GM23338 (cell line): Measurements from ENCODE around the gene PHF1.

ENCODE experiments used
- CREB1 ChIP-seq: fragments of 250-450 bp; sonication (Bioruptor Pico); IDR thresholded peaks from 2 replicates; pipeline ENCODE4 v1.5.0; 2020; ENCODE audit warnings: low read depth, mild to moderate bottlenecking, moderate library complexity
- CTCF ChIP-seq, 2 experiments: fragments of 200-600 bp in 1 of 2; sonication (generic) in 1 of 2; conservative IDR thresholded peaks; 2 replicates each; pipeline versions ENCODE4 v1.5.1 to v1.6.1; 2016 to 2017; ENCODE audit warnings: antibody characterized with exemption in 2 of 2, low read depth in 2 of 2, mild to moderate bottlenecking in 2 of 2, moderate library complexity in 1 of 2
- EZH2 ChIP-seq: fragments of 200-600 bp; sonication (generic); IDR thresholded peaks from one replicate; pipeline ENCODE4 v1.8.0; 2017; ENCODE audit warnings: antibody characterized with exemption, mild to moderate bottlenecking, low read depth; ENCODE audit not compliant: unreplicated experiment
- EZH2phosphoT487 ChIP-seq: fragments of 200-600 bp; sonication (generic); IDR thresholded peaks from one replicate; pipeline ENCODE4 v1.8.1; 2018; ENCODE audit warnings: antibody characterized with exemption; ENCODE audit not compliant: unreplicated experiment
- JUNB ChIP-seq: IDR thresholded peaks from one replicate; pipeline ENCODE4 v1.6.1; 2016; ENCODE audit warnings: antibody characterized with exemption; ENCODE audit not compliant: unreplicated experiment
- NANOG ChIP-seq: IDR thresholded peaks from 2 replicates; pipeline ENCODE4 v1.6.1; 2016; ENCODE audit warnings: antibody characterized with exemption, borderline replicate concordance
- POLR2AphosphoS5 ChIP-seq: IDR thresholded peaks from 2 replicates; pipeline ENCODE4 v1.6.1; 2016; ENCODE audit warnings: antibody characterized with exemption, low read depth
- REST ChIP-seq: IDR thresholded peaks from one replicate; pipeline ENCODE4 v1.6.1; 2018; ENCODE audit warnings: antibody characterized with exemption; ENCODE audit not compliant: unreplicated experiment
- STAT1 ChIP-seq: IDR thresholded peaks from one replicate; pipeline ENCODE4 v1.6.1; 2016; ENCODE audit warnings: antibody characterized with exemption; ENCODE audit not compliant: unreplicated experiment
- ZNF114 ChIP-seq: fragments of 250-450 bp; sonication (Bioruptor Pico); IDR thresholded peaks from 2 replicates; pipeline ENCODE4 v1.5.0; 2020; ENCODE audit warnings: mild to moderate bottlenecking, moderate library complexity
- ZNF331 ChIP-seq: fragments of 250-450 bp; sonication (Bioruptor Pico); IDR thresholded peaks from 2 replicates; pipeline ENCODE4 v1.5.0; 2020; ENCODE audit warnings: low read depth, mild to moderate bottlenecking, moderate library complexity
- ZNF462 ChIP-seq: fragments of 250-450 bp; sonication (Bioruptor Pico); IDR thresholded peaks from 2 replicates; pipeline ENCODE4 v1.5.0; 2020; ENCODE audit warnings: mild to moderate bottlenecking, moderate library complexity
- TF ChIP-seq, protein P1 (sequence below): IDR thresholded peaks from 2 replicates; pipeline ENCODE4 v1.6.1; 2016; ENCODE audit warnings: antibody characterized with exemption

DNA sequence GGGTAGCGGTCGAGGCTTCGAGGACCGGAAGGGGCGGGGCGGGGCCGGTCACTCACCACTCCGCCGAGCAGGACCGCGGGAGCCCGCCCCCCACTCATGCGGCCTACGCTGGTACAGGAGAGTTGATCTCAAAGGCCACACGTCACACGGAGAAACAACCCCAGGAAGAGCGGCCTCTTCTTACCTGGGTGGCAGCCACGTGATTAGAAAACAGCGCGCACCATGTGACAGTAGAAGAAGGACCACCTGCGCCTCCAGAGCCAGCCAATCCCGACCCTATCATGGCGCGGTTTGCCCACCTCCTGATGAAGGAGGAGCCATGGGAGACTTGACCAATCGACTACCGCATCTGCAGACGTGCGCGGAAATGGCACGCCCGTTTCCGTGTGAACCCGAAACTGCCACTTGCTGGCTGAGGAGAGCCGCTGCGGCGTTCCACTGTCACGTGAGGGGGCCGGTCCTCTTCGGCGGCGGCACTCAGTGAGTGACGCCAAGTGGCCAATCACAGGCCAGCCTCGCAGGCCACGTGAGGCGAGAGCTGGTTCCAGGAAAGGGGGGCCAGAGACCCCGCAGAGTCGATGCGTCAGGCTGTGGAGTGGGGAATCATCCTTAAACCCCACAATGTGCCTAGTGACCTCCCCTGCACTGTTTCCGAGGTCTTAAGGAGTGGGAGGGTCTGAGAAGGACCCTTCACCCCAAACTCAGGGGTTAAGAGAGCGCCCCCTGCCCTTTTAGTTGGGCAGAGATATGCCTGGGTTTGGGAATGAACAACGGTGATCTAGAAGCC lies 7.3 kb downstream of the PHF1 start, which contains the start of gene CUTA:
- TF ChIP-seq POLR2AphosphoS5: peak; percentile 85
- 0 out of 2 replicates have a peak, but pooled peaks have one; percentile 13 for TF ChIP-seq NANOG
- TF ChIP-seq CTCF (conservative IDR thresholded peaks at IDR 0.05; ENCODE audit: low read depth in 2 of 2): peak; percentile 53 to 66
- TF ChIP-seq EZH2: no peak
- TF ChIP-seq, protein P1, sequence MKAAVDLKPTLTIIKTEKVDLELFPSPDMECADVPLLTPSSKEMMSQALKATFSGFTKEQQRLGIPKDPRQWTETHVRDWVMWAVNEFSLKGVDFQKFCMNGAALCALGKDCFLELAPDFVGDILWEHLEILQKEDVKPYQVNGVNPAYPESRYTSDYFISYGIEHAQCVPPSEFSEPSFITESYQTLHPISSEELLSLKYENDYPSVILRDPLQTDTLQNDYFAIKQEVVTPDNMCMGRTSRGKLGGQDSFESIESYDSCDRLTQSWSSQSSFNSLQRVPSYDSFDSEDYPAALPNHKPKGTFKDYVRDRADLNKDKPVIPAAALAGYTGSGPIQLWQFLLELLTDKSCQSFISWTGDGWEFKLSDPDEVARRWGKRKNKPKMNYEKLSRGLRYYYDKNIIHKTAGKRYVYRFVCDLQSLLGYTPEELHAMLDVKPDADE: 0 out of 2 replicates have a peak, but pooled peaks have one; percentile 57
- no peak for TF ChIP-seq REST
- TF ChIP-seq JUNB: no peak
- TF ChIP-seq EZH2phosphoT487: no peak
- TF ChIP-seq CREB1 (CRISPR knock-in tag): peak; percentile 66
- TF ChIP-seq ZNF114: no peak
- TF ChIP-seq ZNF331 (CRISPR knock-in tag): no peak
- TF ChIP-seq STAT1: no peak
- TF ChIP-seq ZNF462 (CRISPR knock-in tag): no peak
